Loucy (cell line): ENCODE results near the gene PRKAR1A.

Experiments
- H2AFZ ChIP-seq: fragments of 200-600 bp; sonication (generic); 2 replicates; pipeline ENCODE4 v1.6.0; 2016; ENCODE audit warnings: antibody characterized with exemption, mild to moderate bottlenecking, low read length, moderate library complexity
- H3F3A ChIP-seq: fragments of 200-600 bp; 2 replicates; pipeline ENCODE4 v1.6.0; 2016; ENCODE audit warnings: antibody characterized with exemption, low read depth, mild to moderate bottlenecking
- H3K27me3 ChIP-seq: fragments of 200-600 bp; sonication (generic); 2 replicates; pipeline ENCODE4 v1.6.1; 2014; ENCODE audit warnings: low read length, mild to moderate bottlenecking; ENCODE audit not compliant: insufficient read depth, poor library complexity, severe bottlenecking
- H3K36me3 ChIP-seq: fragments of 200-600 bp; sonication (generic); 2 replicates; pipeline ENCODE4 v1.6.1; 2016; ENCODE audit warnings: low read length; ENCODE audit not compliant: insufficient read depth
- H3K4me1 ChIP-seq: fragments of 200-600 bp; sonication (generic); 2 replicates; pipeline ENCODE4 v1.5.1; 2014; ENCODE audit warnings: low read length, mild to moderate bottlenecking; ENCODE audit not compliant: insufficient read depth, poor library complexity, severe bottlenecking
- H3K4me2 ChIP-seq: fragments of 200-600 bp; sonication (generic); 2 replicates; pipeline ENCODE4 v1.6.0; 2014; ENCODE audit warnings: antibody characterized with exemption, low read length, low read depth, mild to moderate bottlenecking; ENCODE audit not compliant: poor library complexity, severe bottlenecking
- H3K4me3 ChIP-seq: fragments of 200-600 bp; sonication (generic); 2 replicates; pipeline ENCODE4 v1.5.1; 2014; ENCODE audit warnings: low read length, mild to moderate bottlenecking, mixed read lengths; ENCODE audit not compliant: poor library complexity, severe bottlenecking
- H3K79me2 ChIP-seq: fragments of 200-600 bp; sonication (generic); 2 replicates; pipeline ENCODE4 v1.6.1; 2014; ENCODE audit warnings: low read length; ENCODE audit not compliant: insufficient read depth
- H3K9ac ChIP-seq: fragments of 200-600 bp; sonication (generic); 2 replicates; pipeline ENCODE4 v1.6.0; 2014; ENCODE audit warnings: mild to moderate bottlenecking, low read depth, low read length, moderate library complexity; ENCODE audit not compliant: poor library complexity, severe bottlenecking
- H3K9me2 ChIP-seq: fragments of 200-600 bp; sonication (generic); replicated peaks from 2 replicates; pipeline ENCODE4 v1.6.1; 2016; ENCODE audit warnings: low read depth, low read length, mixed read lengths
- H3K9me3 ChIP-seq: fragments of 200-600 bp; sonication (generic); 2 replicates; pipeline ENCODE4 v1.6.1; 2014; ENCODE audit warnings: mild to moderate bottlenecking, antibody characterized with exemption, low read length, low read depth; ENCODE audit not compliant: insufficient read depth
- H4K20me1 ChIP-seq: fragments of 200-600 bp; sonication (generic); 2 replicates; pipeline ENCODE4 v1.6.0; 2014; ENCODE audit warnings: antibody characterized with exemption, low read length, mild to moderate bottlenecking; ENCODE audit not compliant: insufficient read depth, poor library complexity, severe bottlenecking
- EZH2phosphoT487 ChIP-seq: fragments of 200-600 bp; IDR thresholded peaks from 2 replicates; pipeline ENCODE4 v1.6.1; 2018; ENCODE audit warnings: antibody characterized with exemption, mild to moderate bottlenecking, moderate library complexity, borderline replicate concordance
- TF ChIP-seq, protein P1 (sequence below): fragments of 200-600 bp; sonication (generic); conservative IDR thresholded peaks from 2 replicates; pipeline ENCODE4 v1.5.1; 2014; ENCODE audit warnings: mild to moderate bottlenecking, antibody characterized with exemption, low read length

Gene PRKAR1A

DNA sequence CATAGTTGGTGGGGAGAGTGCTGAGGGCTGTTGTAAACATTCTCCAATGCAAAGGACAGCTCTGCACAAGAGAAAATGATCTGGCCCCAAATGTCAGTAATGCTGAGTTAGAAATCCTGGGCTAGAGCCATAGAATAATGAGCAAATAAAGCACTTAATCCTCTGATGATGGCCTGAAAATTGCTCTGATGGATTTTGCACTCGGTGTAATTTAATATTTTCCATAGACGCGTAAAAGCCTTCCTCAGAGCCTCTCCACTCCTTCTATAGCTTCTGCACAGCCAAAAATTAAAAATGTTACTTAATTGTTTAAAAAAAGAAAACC lies 65.2 kb downstream of the PRKAR1A start:
- no peaks in the 10 kb centered on the region for H3K9me3 ChIP-seq
- H3K9me2 ChIP-seq: no peaks in the 10 kb centered on the region
- no peaks in the 10 kb centered on the region for H3K27me3 ChIP-seq
- H3K4me2 ChIP-seq: no peak overlapping the region
- H3K36me3 ChIP-seq: no peaks in the 10 kb centered on the region
- no peak overlapping the region for H3K4me3 ChIP-seq
- H4K20me1 ChIP-seq: no peaks in the 10 kb centered on the region
- no peak overlapping the region for H3K9ac ChIP-seq
- TF ChIP-seq EZH2phosphoT487: no peak
- TF ChIP-seq, protein P1, sequence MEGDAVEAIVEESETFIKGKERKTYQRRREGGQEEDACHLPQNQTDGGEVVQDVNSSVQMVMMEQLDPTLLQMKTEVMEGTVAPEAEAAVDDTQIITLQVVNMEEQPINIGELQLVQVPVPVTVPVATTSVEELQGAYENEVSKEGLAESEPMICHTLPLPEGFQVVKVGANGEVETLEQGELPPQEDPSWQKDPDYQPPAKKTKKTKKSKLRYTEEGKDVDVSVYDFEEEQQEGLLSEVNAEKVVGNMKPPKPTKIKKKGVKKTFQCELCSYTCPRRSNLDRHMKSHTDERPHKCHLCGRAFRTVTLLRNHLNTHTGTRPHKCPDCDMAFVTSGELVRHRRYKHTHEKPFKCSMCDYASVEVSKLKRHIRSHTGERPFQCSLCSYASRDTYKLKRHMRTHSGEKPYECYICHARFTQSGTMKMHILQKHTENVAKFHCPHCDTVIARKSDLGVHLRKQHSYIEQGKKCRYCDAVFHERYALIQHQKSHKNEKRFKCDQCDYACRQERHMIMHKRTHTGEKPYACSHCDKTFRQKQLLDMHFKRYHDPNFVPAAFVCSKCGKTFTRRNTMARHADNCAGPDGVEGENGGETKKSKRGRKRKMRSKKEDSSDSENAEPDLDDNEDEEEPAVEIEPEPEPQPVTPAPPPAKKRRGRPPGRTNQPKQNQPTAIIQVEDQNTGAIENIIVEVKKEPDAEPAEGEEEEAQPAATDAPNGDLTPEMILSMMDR: no peak
- H3K79me2 ChIP-seq: no peaks in the 10 kb centered on the region
- no peaks in the 10 kb centered on the region for H3K4me1 ChIP-seq
- H2AFZ ChIP-seq: no peak overlapping the region
- H3F3A ChIP-seq: no peaks in the 10 kb centered on the region

DNA sequence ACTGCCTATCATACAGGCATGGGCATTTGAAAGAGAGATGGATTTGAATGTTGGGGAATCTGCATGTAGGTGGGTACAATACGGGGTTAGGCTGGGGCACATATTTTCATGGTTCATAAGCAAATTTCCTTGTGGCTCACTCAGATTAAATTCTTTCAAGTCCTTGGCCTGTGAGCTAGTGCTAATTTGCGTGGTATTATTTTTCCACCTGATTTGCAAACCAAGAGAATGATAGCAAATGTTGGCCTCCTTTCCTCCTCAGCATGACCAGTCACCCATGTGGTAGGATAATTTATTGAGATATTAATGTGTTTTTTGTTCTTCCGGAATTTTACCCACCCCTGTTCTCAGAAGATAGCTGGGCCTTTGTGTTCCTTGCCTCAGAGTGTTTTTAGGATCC lies 66.0 kb downstream of the PRKAR1A start:
- H3K4me2 ChIP-seq: no peak overlapping the region
- no peak for TF ChIP-seq EZH2phosphoT487
- TF ChIP-seq, protein P1: no peak
- no peaks in the 10 kb centered on the region for H3K36me3 ChIP-seq
- no peaks in the 10 kb centered on the region for H3K9me3 ChIP-seq
- no peak overlapping the region for H3K9ac ChIP-seq
- no peaks in the 10 kb centered on the region for H3K27me3 ChIP-seq
- H3K9me2 ChIP-seq: no peaks in the 10 kb centered on the region
- no peaks in the 10 kb centered on the region for H3F3A ChIP-seq
- H3K79me2 ChIP-seq: no peaks in the 10 kb centered on the region
- H3K4me3 ChIP-seq: no peak overlapping the region
- no peak overlapping the region for H2AFZ ChIP-seq
- H3K4me1 ChIP-seq: no peaks in the 10 kb centered on the region
- no peaks in the 10 kb centered on the region for H4K20me1 ChIP-seq

DNA sequence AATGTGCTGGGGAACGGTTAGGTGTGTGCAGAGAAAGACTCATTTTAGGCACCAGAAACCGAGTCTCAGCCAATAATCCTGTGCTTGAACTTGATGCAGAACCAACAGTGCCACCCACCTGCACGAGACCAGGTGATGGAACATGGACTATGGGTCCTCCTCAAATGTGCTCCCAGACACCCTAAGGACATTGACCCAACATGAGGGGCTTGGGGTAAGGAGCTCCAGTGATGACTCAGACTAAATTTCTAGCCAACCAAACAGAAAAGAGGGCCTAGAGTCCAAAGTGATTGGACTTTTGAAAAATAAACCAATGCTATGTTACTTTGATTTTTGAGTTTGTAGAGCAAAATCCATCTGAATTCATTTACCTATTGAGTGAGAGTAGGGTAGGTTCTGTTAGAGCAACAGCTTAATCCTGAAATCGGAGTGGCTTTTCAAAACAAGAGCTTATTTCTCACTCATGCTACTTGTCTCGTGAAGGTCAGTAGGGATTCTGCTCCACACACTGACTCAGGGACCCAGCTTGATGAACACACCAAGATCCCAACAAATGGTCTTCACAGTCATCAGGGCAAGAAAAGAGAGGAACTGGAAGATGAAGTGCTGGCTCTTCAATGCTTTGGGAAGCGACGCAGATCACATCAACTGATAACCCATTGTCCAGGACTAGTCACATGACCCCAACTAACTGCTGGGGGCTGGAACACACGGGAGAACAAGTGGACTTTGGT lies 67.1 kb downstream of the PRKAR1A start:
- Histone ChIP-seq H3K27me3 (no peaks in the 10 kb centered on the region), H3K9me2 (no peaks in the 10 kb centered on the region), H3K4me3 (no peak overlapping the region), H3K4me2 (no peak overlapping the region), H3K79me2 (no peaks in the 10 kb centered on the region), H3K9me3 (no peaks in the 10 kb centered on the region), H3K36me3 (no peaks in the 10 kb centered on the region), H3F3A (no peaks in the 10 kb centered on the region), H4K20me1 (no peaks in the 10 kb centered on the region), H3K9ac (no peak overlapping the region), H3K4me1 (no peaks in the 10 kb centered on the region), H2AFZ (no peak overlapping the region)
- TF ChIP-seq, protein P1: no peak
- TF ChIP-seq EZH2phosphoT487: no peak
